GM18519 (cell line): ENCODE data around the gene HMGA1.

Experiments used
- ATAC-seq: cut with Tn5 transposase; IDR thresholded peaks from one replicate; pipeline ENCODE4 v1.9.1; 2021; ENCODE audit warnings: mild to moderate bottlenecking, moderate library complexity; ENCODE audit not compliant: unreplicated experiment, low FRiP score

Gene HMGA1

DNA sequence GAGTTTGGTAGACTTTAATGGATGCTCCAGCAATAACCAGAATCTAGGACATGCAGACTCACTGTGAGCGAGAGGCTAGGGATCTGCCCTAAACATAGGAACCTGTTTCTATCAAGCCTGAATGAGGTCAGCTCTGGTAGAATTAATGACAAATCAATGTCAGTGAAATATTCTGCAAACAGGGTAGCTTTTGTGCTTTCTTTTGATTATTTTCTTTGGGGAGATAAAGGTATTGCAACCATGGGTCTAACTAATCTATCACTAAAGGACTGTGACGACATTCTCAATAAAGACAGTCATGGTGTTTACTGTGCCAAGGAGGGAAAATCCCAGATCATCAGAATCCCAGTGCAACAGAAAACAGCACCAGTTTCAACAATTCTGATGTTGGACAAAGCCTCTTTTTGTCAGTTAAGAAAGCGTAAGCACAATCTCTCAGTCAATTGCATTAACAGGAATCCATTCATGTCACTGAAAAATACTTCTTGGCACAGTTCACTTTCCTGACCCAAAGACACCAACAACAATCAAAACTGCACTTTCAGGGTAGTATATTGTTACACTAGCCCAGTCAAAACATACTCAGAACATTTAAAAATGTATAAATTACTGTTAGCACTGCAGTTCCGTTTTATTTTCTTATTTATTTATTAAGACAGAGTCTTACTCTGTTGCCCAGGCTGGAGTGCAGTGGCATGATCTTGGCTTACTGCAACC lies 48.9 kb downstream of the HMGA1 start:
- ATAC-seq: no peak

DNA sequence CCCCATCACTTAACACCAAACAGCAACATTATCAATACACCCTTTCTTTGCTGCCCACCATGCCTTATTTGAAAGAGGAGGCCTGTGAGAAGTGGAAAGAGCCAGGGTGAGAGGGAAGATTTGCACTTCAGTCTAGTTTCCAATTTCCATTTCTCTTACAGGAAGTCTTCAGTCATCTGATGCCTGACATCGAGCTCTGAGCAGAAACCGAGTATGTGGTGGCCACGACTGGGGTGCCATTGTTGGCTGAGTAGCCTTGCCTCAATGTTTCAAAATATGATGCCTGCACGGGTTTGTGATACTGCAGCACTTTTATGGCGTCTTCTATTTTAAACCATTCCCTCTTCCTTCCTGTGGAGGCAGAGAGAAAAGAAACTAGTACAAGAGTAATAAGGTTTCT lies 51.9 kb downstream of the HMGA1 start:
- no peak for ATAC-seq

DNA sequence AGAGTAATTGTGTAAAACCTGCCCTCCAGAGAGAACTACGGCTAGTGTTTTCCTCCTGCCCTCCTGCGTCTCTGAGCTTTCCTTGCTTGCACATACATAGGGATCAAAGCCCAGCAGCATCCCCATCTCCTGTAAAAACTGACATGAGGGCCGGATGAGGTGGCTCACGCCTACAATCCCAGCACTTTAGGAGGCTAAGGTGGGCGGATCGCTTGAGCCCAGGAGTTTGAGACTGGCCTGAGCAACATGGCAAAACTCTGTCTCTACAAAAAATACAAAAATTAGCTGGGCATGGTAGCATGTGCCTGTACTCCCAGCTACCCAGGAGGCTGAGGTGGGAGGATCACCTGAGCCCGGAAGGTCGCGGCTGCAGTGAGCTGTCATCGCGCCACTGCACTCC lies 52.5 kb downstream of the HMGA1 start:
- no peak for ATAC-seq

DNA sequence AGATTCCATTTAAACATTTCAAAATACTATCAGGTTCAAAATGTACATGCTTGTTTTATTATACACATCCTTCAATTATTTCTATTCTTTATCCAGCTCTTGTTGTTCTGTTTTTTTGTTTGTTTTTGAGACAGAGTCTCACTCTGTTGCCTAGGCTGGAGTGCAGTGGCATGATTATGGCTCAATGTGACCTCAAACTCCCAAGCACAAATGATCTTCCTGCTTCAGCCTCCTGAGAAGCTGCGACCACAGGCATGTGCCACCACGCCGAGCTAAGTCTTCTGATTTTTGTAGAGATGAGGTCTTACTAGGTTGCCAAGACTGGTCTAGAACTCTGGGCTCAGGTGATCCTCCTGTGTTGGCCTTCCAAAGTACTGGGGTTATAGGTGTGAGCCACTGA lies 56.3 kb downstream of the HMGA1 start:
- ATAC-seq: no peak

DNA sequence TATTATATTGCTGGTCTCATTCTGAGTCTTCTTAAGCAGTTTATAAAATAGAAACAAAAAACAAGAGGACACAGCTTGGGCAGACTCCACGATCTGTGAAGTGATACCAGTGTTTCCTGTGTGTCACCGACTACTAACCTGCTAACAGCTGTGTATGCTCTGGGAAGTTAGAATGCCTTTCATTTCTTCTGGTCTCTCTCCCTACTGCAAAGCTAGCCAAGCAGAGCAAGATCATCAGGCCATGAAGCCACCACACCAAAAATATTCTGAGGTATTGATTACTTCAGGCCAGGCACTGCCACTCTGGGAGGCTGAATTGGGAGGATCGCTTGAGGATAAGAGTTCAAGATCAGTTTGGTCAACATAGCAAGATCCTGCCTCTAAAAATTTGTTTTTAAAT lies 59.0 kb downstream of the HMGA1 start:
- peak; percentile 67 for ATAC-seq
